Prostate gland (tissue), 2 donors: ENCODE results near the gene BOC. TPM values are rescaled to one million over a fixed set of nuclear protein-coding genes. Genes with fewer than 3 reads are reported as not detected.

Experiments
- DNase-seq: peaks from one replicate; pipeline ENCODE4 v3.0.0-alpha.2; 2019; ENCODE audit warnings: low spot score
- H3K27ac ChIP-seq, 2 donors: fragments of 200-600 bp; sonication (generic); 2 replicates each; pipeline ENCODE4 v1.5.1; 2017 to 2019
- H3K27me3 ChIP-seq: fragments of 200-600 bp; sonication (generic); replicated peaks from 2 replicates; pipeline ENCODE4 v1.5.1; 2019; ENCODE audit not compliant: insufficient read depth
- H3K36me3 ChIP-seq, 2 donors: fragments of 200-600 bp; sonication (generic); 1 replicate in 1 of 2; 2 replicates in 1 of 2; pipeline versions ENCODE4 v1.5.1 to v1.8.1; 2017 to 2019
- H3K4me1 ChIP-seq: fragments of 200-600 bp; sonication (generic); replicated peaks from 2 replicates; pipeline ENCODE4 v1.5.1; 2019
- H3K4me3 ChIP-seq, 2 donors: fragments of 200-600 bp; sonication (generic); 2 replicates each; pipeline ENCODE4 v1.5.1; 2017 to 2019
- H3K9me3 ChIP-seq: fragments of 200-600 bp; sonication (generic); 2 replicates; pipeline ENCODE4 v1.5.1; 2017
- POLR2A ChIP-seq: fragments of 450-650 bp; IDR thresholded peaks from one replicate; pipeline ENCODE4 v1.6.1; 2016; ENCODE audit warnings: antibody characterized with exemption, mild to moderate bottlenecking
- POLR2AphosphoS5 ChIP-seq: sonication (generic); formaldehyde crosslinking; IDR thresholded peaks from one replicate; pipeline ENCODE4 v1.6.1; 2017; ENCODE audit warnings: antibody characterized with exemption
- WGBS: methylation state at CpG from one replicate; pipeline ENCODE4 v1.1.5; 2018; 5-methylcytosine and 5-hydroxymethylcytosine counted together
- intact Hi-C: fragments of 100-400 bp; cut with DNase I; formaldehyde crosslinking; loops from one replicate; pipeline ENCODE4 v1.14.2; 2022
- total RNA-seq, 2 donors: library from RNA; depleted of rRNA; stranded (reverse); fragments of >200 nt; gene quantifications; one replicate each; pipeline ENCODE4 v1.1.0, GENCODE V29; 2016
- TF ChIP-seq, protein P1 (sequence below), 4 experiments: fragments of 200-600 bp in 2 of 4; fragments of 450-650 bp in 2 of 4; sonication (generic) in 2 of 4; IDR thresholded peaks; 1 replicate in 3 of 4; 2 replicates in 1 of 4; pipeline ENCODE4 v1.5.1; 2016 to 2019; ENCODE audit warnings: antibody characterized with exemption in 4 of 4, mild to moderate bottlenecking in 2 of 4, moderate library complexity in 2 of 4

Gene BOC
- total RNA-seq, 2 donors from 2014 or later, result 41.4 to 42.3 TPM

DNA sequence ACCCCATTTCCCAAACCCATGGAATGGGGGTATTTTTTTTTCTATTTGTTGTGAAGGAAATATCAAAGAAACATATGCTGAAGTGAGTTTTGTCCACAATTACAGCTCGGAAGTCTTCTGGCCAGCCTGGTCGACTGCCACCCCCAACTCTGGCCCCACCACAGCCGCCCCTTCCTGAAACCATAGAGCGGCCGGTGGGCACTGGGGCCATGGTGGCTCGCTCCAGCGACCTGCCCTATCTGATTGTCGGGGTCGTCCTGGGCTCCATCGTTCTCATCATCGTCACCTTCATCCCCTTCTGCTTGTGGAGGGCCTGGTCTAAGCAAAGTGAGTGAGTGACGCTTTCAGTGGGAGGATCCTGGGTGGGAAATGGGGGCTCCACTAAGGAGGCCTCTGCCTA, 71.9 kb downstream of the BOC start:
- no peaks in the 10 kb centered on the region for H3K27me3 ChIP-seq
- intact Hi-C loops, result loop anchor here (5.0 kb wide), 1 partner anchor 131 kb away; no protein-coding TSS in a partner anchor
- no peak for DNase-seq
- peaks cover 0 to 5% of the 10 kb centered on the region in 2 donors for H3K36me3 ChIP-seq
- no peak overlapping the region for H3K27ac ChIP-seq
- TF ChIP-seq, protein P1, sequence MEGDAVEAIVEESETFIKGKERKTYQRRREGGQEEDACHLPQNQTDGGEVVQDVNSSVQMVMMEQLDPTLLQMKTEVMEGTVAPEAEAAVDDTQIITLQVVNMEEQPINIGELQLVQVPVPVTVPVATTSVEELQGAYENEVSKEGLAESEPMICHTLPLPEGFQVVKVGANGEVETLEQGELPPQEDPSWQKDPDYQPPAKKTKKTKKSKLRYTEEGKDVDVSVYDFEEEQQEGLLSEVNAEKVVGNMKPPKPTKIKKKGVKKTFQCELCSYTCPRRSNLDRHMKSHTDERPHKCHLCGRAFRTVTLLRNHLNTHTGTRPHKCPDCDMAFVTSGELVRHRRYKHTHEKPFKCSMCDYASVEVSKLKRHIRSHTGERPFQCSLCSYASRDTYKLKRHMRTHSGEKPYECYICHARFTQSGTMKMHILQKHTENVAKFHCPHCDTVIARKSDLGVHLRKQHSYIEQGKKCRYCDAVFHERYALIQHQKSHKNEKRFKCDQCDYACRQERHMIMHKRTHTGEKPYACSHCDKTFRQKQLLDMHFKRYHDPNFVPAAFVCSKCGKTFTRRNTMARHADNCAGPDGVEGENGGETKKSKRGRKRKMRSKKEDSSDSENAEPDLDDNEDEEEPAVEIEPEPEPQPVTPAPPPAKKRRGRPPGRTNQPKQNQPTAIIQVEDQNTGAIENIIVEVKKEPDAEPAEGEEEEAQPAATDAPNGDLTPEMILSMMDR (IDR thresholded peaks at IDR 0.05), result no peak
- no peak for TF ChIP-seq POLR2AphosphoS5
- TF ChIP-seq POLR2A, result no peak
- 93% methylated on average over 12 of the region's 12 CpGs for WGBS
- no peak overlapping the region for H3K4me3 ChIP-seq
- no peaks in the 10 kb centered on the region for H3K9me3 ChIP-seq
- no peaks in the 10 kb centered on the region for H3K4me1 ChIP-seq

- Histone ChIP-seq H3K4me3 (no peak overlapping the region), H3K4me1 (no peaks in the 10 kb centered on the region), H3K27me3 (no peaks in the 10 kb centered on the region), H3K27ac (no peak overlapping the region), H3K9me3 (no peaks in the 10 kb centered on the region), H3K36me3 (peaks cover 0 to 5% of the 10 kb centered on the region in 2 donors)
- intact Hi-C loops, result loop anchor here (5.0 kb wide), 1 partner anchor 132 kb away; no protein-coding TSS in a partner anchor
- WGBS, result 76% methylated on average over 11 of the region's 12 CpGs
- no peak for DNase-seq
- TF ChIP-seq POLR2AphosphoS5 (no peak), POLR2A (no peak)
- TF ChIP-seq, protein P1 (IDR thresholded peaks at IDR 0.05), result no peak
These were observed 73.2 kb downstream of the BOC start for GRCh38 chr3:113284453-113285050.

DNA sequence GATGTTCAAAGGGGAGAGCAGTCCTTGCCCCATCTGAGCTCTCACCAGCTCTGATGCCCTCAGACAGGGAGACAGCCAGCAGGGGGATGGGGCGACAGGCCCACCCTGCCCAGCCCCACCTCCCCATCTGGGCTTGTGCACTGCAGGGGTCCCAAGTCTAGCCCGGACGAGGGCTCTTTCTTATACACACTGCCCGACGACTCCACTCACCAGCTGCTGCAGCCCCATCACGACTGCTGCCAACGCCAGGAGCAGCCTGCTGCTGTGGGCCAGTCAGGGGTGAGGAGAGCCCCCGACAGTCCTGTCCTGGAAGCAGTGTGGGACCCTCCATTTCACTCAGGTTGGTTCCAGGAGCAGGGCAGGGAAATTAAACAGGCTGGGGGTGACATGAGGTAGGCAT, 73.9 kb downstream of the BOC start:
- intact Hi-C loops, result no loop called here
- Histone ChIP-seq H3K27me3 (no peaks in the 10 kb centered on the region), H3K4me1 (no peaks in the 10 kb centered on the region), H3K27ac (no peak overlapping the region), H3K4me3 (no peak overlapping the region), H3K9me3 (no peaks in the 10 kb centered on the region), H3K36me3 (peaks cover 0 to 5% of the 10 kb centered on the region in 2 donors)
- 79% methylated on average over 8 of the region's 8 CpGs for whole genome bisulfite sequencing
- TF ChIP-seq POLR2A (no peak), POLR2AphosphoS5 (no peak)
- TF ChIP-seq, protein P1 (IDR thresholded peaks at IDR 0.05), result no peak
- DNase-seq, result no peak

DNA sequence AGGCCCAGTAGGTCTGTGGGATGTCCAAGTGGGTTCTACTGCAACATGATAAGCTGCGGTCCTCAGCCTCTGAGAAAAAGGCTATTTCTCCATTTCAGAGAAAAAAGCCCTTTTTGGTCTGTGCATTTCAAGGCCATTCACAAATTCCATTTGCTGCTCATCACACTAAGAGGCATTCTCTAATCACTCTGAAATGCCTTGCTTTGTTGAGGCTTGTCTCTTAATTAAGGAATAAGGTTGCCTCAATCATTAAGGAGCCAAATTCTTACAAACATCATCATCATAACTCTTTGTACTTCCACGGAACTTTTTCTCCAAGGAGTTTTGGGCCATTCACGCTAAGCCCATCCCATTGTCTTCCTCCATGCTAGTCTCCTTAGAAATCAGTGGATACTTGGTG, 74.4 kb downstream of the BOC start:
- no peaks in the 10 kb centered on the region for H3K9me3 ChIP-seq
- no peak overlapping the region for H3K4me3 ChIP-seq
- DNase-seq, result no peak
- no peaks in the 10 kb centered on the region for H3K4me1 ChIP-seq
- H3K27me3 ChIP-seq, result no peaks in the 10 kb centered on the region
- 67% methylated on average over 3 of the region's 3 CpGs for WGBS
- no peak for TF ChIP-seq POLR2A
- TF ChIP-seq POLR2AphosphoS5, result no peak
- TF ChIP-seq, protein P1 (IDR thresholded peaks at IDR 0.05), result no peak
- H3K36me3 ChIP-seq, result peaks cover 0 to 5% of the 10 kb centered on the region in 2 donors
- peak overlapping the region; percentile 50 to 59 for H3K27ac ChIP-seq
- intact Hi-C loops, result loop anchor here (2.0 kb wide), 2 partner anchors 71 to 149 kb away; no protein-coding TSS in a partner anchor

DNA sequence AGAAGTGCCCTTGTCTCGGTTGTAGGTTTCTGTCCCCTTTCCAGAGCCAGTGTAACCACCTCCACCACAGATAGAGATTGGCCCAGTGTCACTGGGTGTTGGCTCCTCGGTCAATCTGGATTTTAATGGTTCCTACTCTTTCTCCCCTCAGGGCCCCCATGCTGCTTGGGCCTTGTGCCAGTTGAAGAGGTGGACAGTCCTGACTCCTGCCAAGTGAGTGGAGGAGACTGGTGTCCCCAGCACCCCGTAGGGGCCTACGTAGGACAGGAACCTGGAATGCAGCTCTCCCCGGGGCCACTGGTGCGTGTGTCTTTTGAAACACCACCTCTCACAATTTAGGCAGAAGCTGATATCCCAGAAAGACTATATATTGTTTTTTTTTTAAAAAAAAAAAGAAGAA, 75.2 kb downstream of the BOC start:
- H3K36me3 ChIP-seq, result peaks cover 0 to 2% of the 10 kb centered on the region in 2 donors
- H3K9me3 ChIP-seq, result no peaks in the 10 kb centered on the region
- peak overlapping the region; percentile 50 to 59 for H3K27ac ChIP-seq
- no peak overlapping the region for H3K4me3 ChIP-seq
- no peaks in the 10 kb centered on the region for H3K4me1 ChIP-seq
- no peaks in the 10 kb centered on the region for H3K27me3 ChIP-seq
- TF ChIP-seq POLR2AphosphoS5, result no peak
- TF ChIP-seq POLR2A, result no peak
- TF ChIP-seq, protein P1 (IDR thresholded peaks at IDR 0.05), result no peak
- DNase-seq, result no peak
- 76% methylated on average over 6 of the region's 6 CpGs for WGBS
- intact Hi-C loops, result loop anchor here (2.0 kb wide), 2 partner anchors 72 to 150 kb away; no protein-coding TSS in a partner anchor
